K562 (cell line): ENCODE results near the gene SDHC. TPM values are rescaled to one million over a fixed set of nuclear protein-coding genes. Genes with fewer than 3 reads are reported as not detected.

Experiments
- ATF2 ChIP-seq: sonication (generic); formaldehyde crosslinking; IDR thresholded peaks from 2 replicates; pipeline ENCODE4 v1.8.1; 2022; ENCODE audit warnings: missing genetic modification reagents
- CUX1 ChIP-seq: fragments of 200-800 bp; sonication (Bioruptor generic); IDR thresholded peaks from 2 replicates; pipeline ENCODE4 v1.6.1; 2016; ENCODE audit warnings: missing genetic modification characterization, missing compliant biosample characterization
- ELF2 ChIP-seq: fragments of 250-450 bp; sonication (Bioruptor Pico); IDR thresholded peaks from 2 replicates; pipeline ENCODE4 v1.5.0; 2021; ENCODE audit warnings: mild to moderate bottlenecking
- MCM2 ChIP-seq: fragments of 450-650 bp; IDR thresholded peaks from 2 replicates; pipeline ENCODE4 v1.6.1; 2017; ENCODE audit warnings: low read depth, mild to moderate bottlenecking
- NR1H2 ChIP-seq: sonication (generic); formaldehyde crosslinking; IDR thresholded peaks from 2 replicates; pipeline ENCODE4 v1.4.0; 2020; ENCODE audit warnings: mild to moderate bottlenecking, missing genetic modification reagents
- PKNOX1 ChIP-seq: fragments of 450-650 bp; IDR thresholded peaks from 2 replicates; pipeline ENCODE4 v1.6.1; 2016
- RAD51 ChIP-seq: fragments of 450-650 bp; IDR thresholded peaks from 2 replicates; pipeline ENCODE4 v1.7.1; 2016; ENCODE audit warnings: low read depth, mild to moderate bottlenecking, borderline replicate concordance
- THAP7 ChIP-seq: fragments of 250-450 bp; sonication (Bioruptor Pico); IDR thresholded peaks from 2 replicates; pipeline ENCODE4 v1.5.0; 2021
- ZBTB26 ChIP-seq: fragments of 450-650 bp; formaldehyde crosslinking; IDR thresholded peaks from 2 replicates; pipeline ENCODE4 v1.4.0; 2022; ENCODE audit warnings: missing genetic modification characterization
- ZBTB9 ChIP-seq: fragments of 450-650 bp; formaldehyde crosslinking; IDR thresholded peaks from 2 replicates; pipeline ENCODE4 v1.4.0; 2020; ENCODE audit warnings: mild to moderate bottlenecking, moderate library complexity
- ZFX ChIP-seq: sonication (generic); formaldehyde crosslinking; IDR thresholded peaks from 2 replicates; pipeline ENCODE4 v1.8.0; 2022; ENCODE audit warnings: mild to moderate bottlenecking, missing genetic modification reagents, moderate library complexity
- polyA plus RNA-seq, 8 experiments: library from polyadenylated mRNA; depleted of rRNA in 4 of 8; stranded (reverse) in 5 of 8; unstranded in 3 of 8; fragments of >200 nt; fragmentation: Nextera tagmentation in 2 of 8; fragmentation: Illumina TruSeq in 1 of 8; extraction: Ambion mirVana in 2 of 8; extraction: Trizol in 1 of 8; gene quantifications; 2 replicates each; pipeline versions ENCODE4 v1.2.1 to v1.2.3, GENCODE V29; 2011 to 2014; ENCODE audit warnings: inconsistent platforms in 1 of 8, missing spikeins in 1 of 8
- total RNA-seq, 7 experiments: library from RNA; depleted of rRNA in 6 of 7; stranded (reverse); fragments of >200 nt in 6 of 7; fragmentation: Illumina TruSeq in 2 of 7; extraction: Trizol in 2 of 7; gene quantifications; 2 replicates each; pipeline versions ENCODE4 v1.2.1 to v1.2.3, GENCODE V29; 2011 to 2021; ENCODE audit warnings: low replicate concordance in 1 of 7

The SDHC gene
- total and polyA plus RNA-seq, 9 of the 15 experiments (the other 6 are each of a cell fraction or from before 2014, with no cell fraction given) = 7.7 to 309 (median 174) TPM

GRCh38 chr1:161389691-161390558 is 75.7 kb downstream of the SDHC start (continued):
- TF ChIP-seq MCM2 (no peak), RAD51 (no peak), PKNOX1 (peak; percentile 93), THAP7 (CRISPR knock-in tag) (0 out of 2 replicates have a peak, but pooled peaks have one; percentile 58), ZBTB9 (CRISPR knock-in tag) (peak; percentile 84), CUX1 (no peak), ATF2 (CRISPR knock-in tag) (no peak), ZFX (CRISPR knock-in tag) (peak; percentile 86), ELF2 (peak; percentile 75; the same call in 1 of the 2 replicates), NR1H2 (CRISPR knock-in tag) (no peak), ZBTB26 (CRISPR knock-in tag) (0 out of 2 replicates have a peak, but pooled peaks have one; percentile 55)
